Jurkat, Clone E6-1 (cell line): ENCODE measurements around the gene CYP4F3.
"Not testable (repeated sequence)": the region's sequence is repeated elsewhere in the genome, so short reads cannot be mapped to it uniquely, and the experiment has no call there.

Experiments
- DNase-seq: peaks from one replicate; pipeline ENCODE4 v3.0.0-alpha.2; 2011; ENCODE audit warnings: low read depth, low spot score
- H3K4me3 ChIP-seq: 2 replicates; pipeline ENCODE4 v1.5.1; 2011; ENCODE audit warnings: mild to moderate bottlenecking, low read length, control low read depth, moderate library complexity

Gene CYP4F3

DNA sequence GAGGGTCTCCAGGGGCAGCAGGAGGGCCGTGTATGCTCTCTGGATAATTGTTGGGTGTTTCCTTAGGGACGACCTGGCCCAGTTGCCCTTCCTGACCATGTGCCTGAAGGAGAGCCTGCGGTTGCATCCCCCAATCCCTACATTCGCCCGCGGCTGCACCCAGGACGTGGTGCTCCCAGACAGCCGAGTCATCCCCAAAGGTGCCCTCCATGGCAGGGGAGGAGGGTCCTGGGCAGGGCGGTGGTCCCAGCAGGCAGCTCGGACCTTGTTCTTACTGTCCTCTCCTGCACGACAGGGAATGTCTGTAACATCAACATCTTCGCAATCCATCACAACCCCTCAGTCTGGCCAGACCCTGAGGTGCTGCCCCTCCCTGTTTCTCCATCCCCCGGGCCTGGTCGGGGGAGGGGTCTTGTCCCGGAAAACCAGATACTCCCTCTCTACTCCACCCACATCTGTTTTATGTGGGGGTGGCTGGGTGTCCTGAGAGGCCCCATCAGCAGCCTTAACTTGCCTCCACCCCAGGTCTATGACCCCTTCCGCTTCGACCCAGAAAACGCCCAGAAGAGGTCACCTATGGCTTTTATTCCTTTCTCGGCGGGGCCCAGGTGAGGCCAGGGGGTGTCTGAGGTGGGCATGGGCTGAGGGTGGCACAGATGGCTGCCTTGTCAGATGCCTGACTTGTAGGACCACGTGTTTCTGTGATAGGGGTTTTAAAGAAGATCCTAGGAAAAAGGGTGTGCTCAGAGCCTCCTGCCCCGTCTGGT lies 12.3 kb upstream of the CYP4F3 start:
- no peak overlapping the region for H3K4me3 ChIP-seq
- DNase-seq = no peak

- no peak overlapping the region for H3K4me3 ChIP-seq
- DNase-seq = peak; percentile 63
Observed at GRCh38 chr19:15629003-15629880, 11.5 kb upstream of the CYP4F3 start.

- peak; percentile 28 for DNase-seq
- H3K4me3 ChIP-seq = no peak overlapping the region
Observed at GRCh38 chr19:15631817-15632216, 8.9 kb upstream of the CYP4F3 start.

DNA sequence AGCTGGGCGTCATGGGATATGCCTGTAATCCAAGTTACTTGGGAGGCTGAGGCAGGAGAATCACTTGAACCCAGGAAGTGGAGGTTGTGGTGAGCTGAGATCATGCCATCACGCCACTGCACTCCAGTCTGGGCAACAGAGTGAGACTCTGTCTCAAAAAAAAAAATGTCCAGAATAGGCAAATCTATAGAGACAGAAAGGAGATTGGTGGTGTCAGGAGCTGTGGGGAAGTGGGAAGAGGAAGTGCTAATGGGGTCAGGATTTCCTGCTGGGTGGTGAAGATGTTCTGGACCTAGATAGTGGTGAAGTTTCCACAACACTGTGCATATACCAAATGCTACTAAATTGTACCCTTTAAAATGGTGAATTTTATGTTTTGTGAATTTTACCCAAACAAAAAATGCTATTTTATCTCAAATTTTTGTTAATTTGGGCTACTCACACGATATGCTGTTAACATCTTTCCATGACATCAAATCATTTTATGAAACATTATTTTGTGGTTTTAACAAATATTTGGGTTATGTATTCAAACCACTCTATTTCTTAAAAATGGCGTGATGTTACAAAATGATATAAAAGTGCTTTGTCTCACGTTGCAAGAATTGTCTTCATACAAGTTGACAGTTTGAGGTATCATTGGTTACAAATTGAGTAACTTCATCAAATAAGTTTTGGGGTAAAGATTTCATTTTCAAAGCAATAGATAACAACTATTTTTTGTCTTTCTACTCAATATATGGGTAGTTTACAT lies 7.4 kb upstream of the CYP4F3 start:
- DNase-seq = no peak
- no peak overlapping the region for H3K4me3 ChIP-seq

GRCh38 chr19:15634105-15634504 lies 6.6 kb upstream of the CYP4F3 start:
- no peak overlapping the region for H3K4me3 ChIP-seq
- DNase-seq = no peak

DNA sequence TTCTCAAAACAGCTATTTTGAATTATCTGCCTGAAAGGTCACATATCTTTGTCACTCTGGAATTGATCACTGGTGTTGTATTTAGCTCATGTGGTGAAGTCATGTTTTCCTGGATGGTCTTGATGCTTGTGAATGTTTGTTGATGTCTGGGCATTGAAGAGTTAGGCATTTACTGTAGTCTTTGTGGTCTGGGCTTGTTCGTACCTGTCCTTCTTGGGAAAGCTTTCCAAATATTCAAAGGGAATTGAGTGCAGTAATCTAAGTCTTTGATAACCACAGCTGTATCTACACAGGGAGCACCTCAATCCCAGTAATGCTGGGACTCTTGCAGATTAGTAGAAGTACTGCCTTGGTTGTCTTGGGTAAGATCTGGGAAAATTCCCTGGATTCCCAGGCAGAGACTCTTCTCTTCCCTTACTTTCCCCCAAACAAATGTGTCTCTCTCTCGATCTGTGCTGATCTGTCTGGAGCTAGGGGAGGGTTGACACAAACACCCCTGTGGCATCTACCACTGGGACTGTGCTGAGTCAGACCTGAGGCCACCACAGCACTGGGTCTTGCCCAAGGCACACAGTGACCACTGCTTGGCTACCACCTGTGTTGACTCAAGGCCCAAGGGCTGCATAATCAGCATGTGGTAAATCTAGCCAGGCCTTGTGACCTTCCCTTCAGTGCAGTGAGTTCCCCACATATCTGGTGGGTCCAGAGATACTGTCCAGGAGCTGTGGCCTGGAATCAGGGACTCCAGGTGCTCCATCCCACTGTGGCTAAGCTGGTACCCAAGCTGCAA lies 5.5 kb upstream of the CYP4F3 start:
- no peak overlapping the region for H3K4me3 ChIP-seq
- no peak for DNase-seq

GRCh38 chr19:15636026-15636425 lies 4.7 kb upstream of the CYP4F3 start:
- DNase-seq = no peak

GRCh38 chr19:15639596-15639995 lies 1.1 kb upstream of the CYP4F3 start:
- no peak for DNase-seq
- no peak overlapping the region for H3K4me3 ChIP-seq

More at GRCh38 chr19:15636026-15636425, 4.7 kb upstream of the CYP4F3 start:
- no peak overlapping the region for H3K4me3 ChIP-seq

DNA sequence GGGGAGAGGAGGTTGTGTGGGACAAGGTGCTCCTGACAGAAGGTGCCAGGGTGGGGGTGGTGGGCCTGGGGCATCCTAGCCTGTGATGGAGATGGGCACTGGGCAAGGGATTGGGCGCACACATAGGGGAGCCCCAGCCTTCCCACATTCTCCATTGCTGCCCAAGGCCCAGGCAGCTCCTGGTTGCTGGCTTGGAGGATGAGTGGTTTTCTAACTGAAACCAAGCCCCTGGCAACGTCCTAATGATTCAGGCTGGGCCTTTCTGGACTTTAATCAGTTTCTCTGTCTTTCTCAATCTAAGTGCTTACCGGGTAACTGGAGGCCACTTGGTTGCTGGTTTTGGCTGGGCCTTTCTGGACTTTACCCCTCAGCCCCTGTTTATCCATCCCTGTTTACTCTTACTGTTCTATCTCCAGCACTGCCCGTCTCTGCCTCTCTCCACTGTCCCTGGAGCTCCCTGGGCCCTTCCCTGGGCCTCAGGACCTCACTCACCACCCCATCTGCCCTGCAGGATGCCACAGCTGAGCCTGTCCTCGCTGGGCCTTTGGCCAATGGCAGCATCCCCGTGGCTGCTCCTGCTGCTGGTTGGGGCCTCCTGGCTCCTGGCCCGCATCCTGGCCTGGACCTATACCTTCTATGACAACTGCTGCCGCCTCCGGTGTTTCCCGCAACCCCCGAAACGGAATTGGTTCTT lies 354 bp downstream of the CYP4F3 start:
- no peak overlapping the region for H3K4me3 ChIP-seq
- no peak for DNase-seq

GRCh38 chr19:15641901-15642491 lies 1.3 kb downstream of the CYP4F3 start:
- no peak overlapping the region for H3K4me3 ChIP-seq
- DNase-seq = no peak

- no peak for DNase-seq
- no peak overlapping the region for H3K4me3 ChIP-seq
Observed at GRCh38 chr19:15642807-15643206, 2.1 kb downstream of the CYP4F3 start.

DNA sequence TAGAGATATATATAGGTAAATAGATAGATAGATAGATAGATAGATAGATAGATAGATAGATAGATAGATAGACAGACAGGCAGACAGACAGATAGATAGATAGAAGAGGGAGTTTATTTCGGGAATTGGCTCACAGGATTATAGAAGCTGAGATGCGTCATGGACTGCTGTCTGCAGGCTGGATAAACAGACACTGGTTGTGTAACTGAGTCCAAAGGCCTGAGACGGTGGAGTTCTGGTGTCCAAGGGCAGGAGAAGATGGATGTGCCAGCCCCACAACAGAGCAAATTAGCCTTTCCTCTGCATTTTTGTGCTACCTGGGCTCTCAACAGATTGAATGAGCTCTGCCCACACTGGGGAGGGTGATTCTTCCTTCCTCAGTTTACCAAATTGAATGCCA lies 2.7 kb downstream of the CYP4F3 start:
- H3K4me3 ChIP-seq = no peak overlapping the region
- no peak for DNase-seq

GRCh38 chr19:15644066-15644741 lies 3.5 kb downstream of the CYP4F3 start:
- no peak overlapping the region for H3K4me3 ChIP-seq
- DNase-seq = no peak

- no peak overlapping the region for H3K4me3 ChIP-seq
- DNase-seq = no peak
Observed at GRCh38 chr19:15644816-15645215, 4.1 kb downstream of the CYP4F3 start.

- no peak overlapping the region for H3K4me3 ChIP-seq
- DNase-seq = no peak
Observed at GRCh38 chr19:15649526-15649925, 8.8 kb downstream of the CYP4F3 start.

- not testable (repeated sequence) for H3K4me3 ChIP-seq, DNase-seq
Observed at GRCh38 chr19:15650123-15650522, 9.4 kb downstream of the CYP4F3 start.

DNA sequence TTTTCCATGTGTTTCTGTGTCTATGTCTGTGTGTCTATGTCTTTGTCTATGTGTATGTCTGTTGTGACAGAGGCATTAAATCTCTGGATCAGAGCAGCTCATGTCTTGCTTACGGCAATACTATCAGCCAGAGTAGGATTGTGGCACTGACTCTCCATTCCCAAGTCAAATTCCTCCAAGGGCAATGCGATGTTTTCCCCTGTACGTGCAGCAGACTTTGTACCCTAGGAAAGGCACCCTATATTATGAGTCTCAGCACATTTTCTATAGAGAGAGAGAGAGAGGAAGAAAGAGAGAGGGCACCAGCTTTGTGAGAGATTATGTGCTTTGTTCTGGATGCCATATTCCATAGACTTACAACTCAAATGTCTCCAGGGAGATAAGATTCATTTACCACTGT lies 11.1 kb downstream of the CYP4F3 start:
- DNase-seq = no peak
- no peak overlapping the region for H3K4me3 ChIP-seq
